ENCODE measurements around the gene SCTR. TPM values are rescaled to one million over a fixed set of nuclear protein-coding genes. Genes with fewer than 3 reads are reported as not detected.
A peak's percentile ranks its signal among the peaks of the same experiment; 100 is the strongest.

SCTR gene
- total and polyA plus RNA-seq, 2 of the 13 experiments (the other 11 are each of a cell fraction or from before 2014, with no cell fraction given), result not detected

GRCh38 chr2:119424284-119425118 lies 99.8 kb downstream of the SCTR start (continued):
- TF ChIP-seq ZBTB10 (CRISPR knock-in tag; IDR thresholded peaks at IDR 0.05; ENCODE audit: borderline replicate concordance), result peak; percentile 67; the same call in 1 of the 2 replicates
- no peak for TF ChIP-seq ZFYVE20 (CRISPR knock-in tag; IDR thresholded peaks at IDR 0.05; ENCODE audit: borderline replicate concordance, low read depth)
- TF ChIP-seq ZFP91 (CRISPR knock-in tag; IDR thresholded peaks at IDR 0.05; ENCODE audit: borderline replicate concordance), result no peak
- peak; percentile 43; the same call in 1 of the 2 replicates for TF ChIP-seq ZNF788 (CRISPR knock-in tag; IDR thresholded peaks at IDR 0.05; ENCODE audit: borderline replicate concordance)
- no peak for TF ChIP-seq ZNF792 (CRISPR knock-in tag; IDR thresholded peaks at IDR 0.05)
- no peak for TF ChIP-seq ZFAT (CRISPR knock-in tag; conservative IDR thresholded peaks at IDR 0.05)
- no peak for TF ChIP-seq RBAK (CRISPR knock-in tag; IDR thresholded peaks at IDR 0.05)
- no peak for TF ChIP-seq TFDP1 (CRISPR knock-in tag; IDR thresholded peaks at IDR 0.05; ENCODE audit: borderline replicate concordance)
- TF ChIP-seq PAWR (CRISPR knock-in tag; IDR thresholded peaks at IDR 0.05; ENCODE audit: borderline replicate concordance), result 0 out of 2 replicates have a peak, but pooled peaks have one; percentile 10
- no peak for TF ChIP-seq ZBTB33 (CRISPR knock-in tag; IDR thresholded peaks at IDR 0.05)
- no peak for TF ChIP-seq POLR2AphosphoS2 (IDR thresholded peaks at IDR 0.05; ENCODE audit: low read depth, low read length)
- no peak for TF ChIP-seq FOSL2 (CRISPR knock-in tag; IDR thresholded peaks at IDR 0.05)
- TF ChIP-seq THAP7 (CRISPR knock-in tag; IDR thresholded peaks at IDR 0.05), result no peak
- TF ChIP-seq RXRA (CRISPR knock-in tag; IDR thresholded peaks at IDR 0.05), result peak; percentile 48; the same call in 1 of the 2 replicates
- no peak for TF ChIP-seq MZF1 (CRISPR knock-in tag; IDR thresholded peaks at IDR 0.05; ENCODE audit: borderline replicate concordance)
- no peak for TF ChIP-seq ZNF530 (CRISPR knock-in tag; IDR thresholded peaks at IDR 0.05; ENCODE audit: low read depth)
- no peak for TF ChIP-seq ZMYM4 (CRISPR knock-in tag; IDR thresholded peaks at IDR 0.05)
- no peak for TF ChIP-seq ZNF564 (CRISPR knock-in tag; IDR thresholded peaks at IDR 0.05)
